Measurements from ENCODE around the gene MPST.

GRCh38 chr22:37009490-37009889 lies 10.1 kb upstream of the MPST start:
- TF ChIP-seq CTCF (conservative IDR thresholded peaks at IDR 0.05; ENCODE audit: low read length) (no peak), EZH2phosphoT487 (IDR thresholded peaks at IDR 0.05; ENCODE audit: borderline replicate concordance, low read depth, low read length) (no peak)
